ENCODE data around the gene SULT1C4.

DNA sequence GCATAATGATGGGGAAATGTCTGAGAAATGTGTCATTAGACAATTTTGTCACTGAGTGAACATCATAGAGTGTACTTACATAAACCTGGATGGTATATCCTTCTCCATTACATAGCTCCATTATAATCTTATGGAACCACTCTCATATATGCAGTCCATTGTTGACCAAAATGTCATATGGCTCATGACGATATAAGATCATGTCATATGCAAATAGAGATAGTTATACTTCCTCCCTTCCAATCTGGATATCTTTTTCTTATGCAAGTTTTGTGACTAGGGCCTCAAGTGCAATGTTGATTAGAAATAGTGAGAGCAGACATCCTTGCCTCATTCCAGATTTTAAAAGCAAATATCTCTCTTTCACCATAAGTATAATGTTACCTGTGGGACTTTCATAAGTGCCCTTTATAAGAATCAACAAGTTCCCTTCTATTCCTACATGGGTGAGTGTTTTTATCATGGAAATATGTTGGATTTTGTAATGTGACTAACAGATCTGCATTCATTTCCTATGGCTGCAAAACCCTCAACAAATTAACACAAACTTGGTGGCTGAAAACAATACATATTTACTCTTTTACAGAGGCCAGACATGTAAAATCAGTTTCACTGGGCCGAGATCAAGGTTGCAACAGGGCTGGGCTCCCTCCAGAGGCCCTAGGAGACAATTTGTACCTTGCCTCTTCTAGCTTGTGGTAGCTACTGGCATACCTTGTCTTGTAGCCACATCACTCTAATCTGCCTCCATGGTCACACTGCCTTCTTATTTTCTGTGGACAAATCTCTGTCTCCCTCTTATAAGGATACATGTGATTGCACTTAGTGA lies 21.6 kb upstream of the SULT1C4 start:
- TF ChIP-seq CTCF (IDR thresholded peaks at IDR 0.05; ENCODE audit: low read depth, low read length) (no peak), POLR2A (IDR thresholded peaks at IDR 0.05; ENCODE audit: extremely low read depth, insufficient read length) (no peak), MAX (IDR thresholded peaks at IDR 0.05; ENCODE audit: low read depth, low read length) (no peak)
